Upper lobe of left lung (tissue), 4 donors: ENCODE results near the gene MARK3.

Source experiments
- CTCF ChIP-seq, 6 experiments: fragments of 450-650 bp in 4 of 6; fragments of 200-600 bp in 2 of 6; sonication (generic) in 2 of 6; IDR thresholded peaks; one replicate each; pipeline ENCODE4 v1.5.1; 2016 to 2019; ENCODE audit warnings: antibody characterized with exemption in 6 of 6
- EP300 ChIP-seq, 4 donors: sonication (generic); formaldehyde crosslinking; IDR thresholded peaks; one replicate each; pipeline ENCODE4 v1.5.1; 2017; ENCODE audit warnings: antibody characterized with exemption in 4 of 4, control low read depth in 2 of 4
- POLR2A ChIP-seq, 4 donors: fragments of 450-650 bp; IDR thresholded peaks; one replicate each; pipeline ENCODE4 v1.5.1; 2016 to 2017; ENCODE audit warnings: antibody characterized with exemption in 4 of 4, mild to moderate bottlenecking in 2 of 4
- POLR2AphosphoS5 ChIP-seq, 2 donors: sonication (generic); formaldehyde crosslinking; IDR thresholded peaks; one replicate each; pipeline ENCODE4 v1.5.1; 2017; ENCODE audit warnings: antibody characterized with exemption in 2 of 2

- TF ChIP-seq CTCF (IDR thresholded peaks at IDR 0.05) (no peak), POLR2A (IDR thresholded peaks at IDR 0.05) (no peak), POLR2AphosphoS5 (IDR thresholded peaks at IDR 0.05) (no peak), EP300 (IDR thresholded peaks at IDR 0.05) (no peak)
Observed at GRCh38 chr14:103398427-103399195, 13.4 kb downstream of the MARK3 start.
